HK-2 (cell line): ENCODE data around the gene ICOS.

Experiments used
- DNase-seq: peaks from one replicate; pipeline ENCODE4 v3.0.0-alpha.2; 2018; ENCODE audit not compliant: unreplicated experiment

Gene ICOS, protein sequence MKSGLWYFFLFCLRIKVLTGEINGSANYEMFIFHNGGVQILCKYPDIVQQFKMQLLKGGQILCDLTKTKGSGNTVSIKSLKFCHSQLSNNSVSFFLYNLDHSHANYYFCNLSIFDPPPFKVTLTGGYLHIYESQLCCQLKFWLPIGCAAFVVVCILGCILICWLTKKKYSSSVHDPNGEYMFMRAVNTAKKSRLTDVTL

DNA sequence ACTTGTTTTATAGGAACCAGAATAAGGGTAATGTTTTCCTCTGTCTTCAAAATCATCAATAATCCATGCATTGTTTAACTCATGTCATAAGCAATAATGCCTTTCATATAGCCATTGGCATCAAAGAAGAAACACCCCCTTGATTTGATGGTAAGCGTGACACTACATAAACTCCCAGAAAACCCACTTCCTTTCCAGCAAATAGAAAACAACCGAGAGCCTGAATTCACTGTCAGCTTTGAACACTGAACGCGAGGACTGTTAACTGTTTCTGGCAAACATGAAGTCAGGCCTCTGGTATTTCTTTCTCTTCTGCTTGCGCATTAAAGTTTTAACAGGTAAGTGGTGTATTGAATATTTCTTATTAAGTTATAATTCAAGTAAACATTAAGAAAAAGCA is at the start of gene ICOS:
ICOS (plus strand) TSS at position 229 of the 400 bp plus-strand sequence; CDS start at position 281, 52 bp downstream.
- no peak for DNase-seq

DNA sequence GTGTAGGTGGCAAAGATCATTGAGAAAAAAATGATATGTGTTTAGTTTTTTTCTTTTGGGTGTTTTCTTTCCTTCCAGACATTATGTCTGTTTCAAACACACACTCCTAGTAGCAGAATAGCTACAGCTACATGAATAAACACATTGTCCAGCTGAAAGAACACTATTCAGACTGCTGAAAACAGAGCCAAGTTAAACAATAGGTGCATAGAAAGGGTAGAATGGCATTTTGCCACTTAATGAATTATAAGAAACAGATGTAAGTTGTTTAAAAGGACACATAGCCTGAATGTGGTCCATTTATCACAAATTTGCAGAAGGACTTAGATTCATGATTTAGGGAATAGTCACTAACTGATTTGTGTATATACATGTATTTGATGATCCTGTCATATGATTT is 48.9 kb upstream of the ICOS start:
- DNase-seq: no peak

DNA sequence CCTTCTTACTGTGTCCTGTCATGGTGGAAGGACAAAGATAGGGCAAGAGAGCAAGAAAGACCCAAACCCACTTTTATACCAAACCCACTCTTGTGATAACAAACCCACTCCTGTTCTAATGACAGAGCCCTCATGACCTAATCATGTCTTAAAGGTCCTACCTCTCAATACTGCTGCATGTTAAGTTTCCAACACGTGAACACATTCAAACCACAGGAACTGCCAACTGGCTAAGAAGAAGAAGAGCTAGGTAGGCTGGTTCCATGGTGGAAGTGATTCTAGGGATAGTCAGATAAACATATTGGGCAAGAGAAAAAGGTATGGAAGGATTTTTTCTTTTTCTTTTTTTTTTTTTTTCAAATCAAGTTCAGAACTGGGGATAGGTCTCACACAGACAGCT is 47.0 kb upstream of the ICOS start:
- DNase-seq: no peak

DNA sequence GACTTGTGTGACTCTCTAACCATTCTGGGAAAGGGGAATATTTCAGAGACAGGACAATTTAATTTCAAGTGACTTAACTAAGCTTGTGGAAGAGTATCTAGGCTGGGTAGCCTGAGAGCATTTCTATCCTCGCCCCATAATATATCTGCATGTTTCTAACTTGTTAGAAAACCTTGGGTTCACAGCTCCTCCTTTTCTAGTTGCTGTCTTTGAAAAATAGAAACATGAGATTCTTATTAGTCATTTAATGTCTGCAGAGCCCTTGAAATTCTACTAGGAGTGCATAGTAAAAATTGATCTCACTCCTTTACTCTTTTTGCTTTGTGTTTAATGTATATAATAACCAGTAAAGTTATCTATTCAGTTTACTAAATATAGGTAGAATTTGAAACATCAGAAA is 46.6 kb upstream of the ICOS start:
- DNase-seq: no peak

DNA sequence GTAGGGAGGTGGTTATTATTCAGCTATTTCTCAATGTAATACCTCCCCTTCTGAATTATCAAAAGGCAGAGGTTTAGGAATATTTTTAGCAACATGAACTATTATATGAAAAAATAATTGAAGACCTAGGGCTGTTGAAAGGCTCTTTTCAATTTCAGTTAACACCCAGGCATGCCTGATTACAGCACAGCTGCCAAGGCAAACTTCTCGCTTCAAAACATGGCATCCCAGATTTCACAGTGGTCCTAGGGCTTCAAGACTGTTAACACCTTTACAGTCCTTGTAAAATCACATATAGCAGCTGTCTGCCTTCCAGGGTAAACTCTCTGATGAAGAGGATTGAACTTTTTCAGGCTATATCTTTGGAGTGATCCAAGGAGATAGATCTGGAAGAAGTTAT is 45.8 kb upstream of the ICOS start:
- DNase-seq: no peak

DNA sequence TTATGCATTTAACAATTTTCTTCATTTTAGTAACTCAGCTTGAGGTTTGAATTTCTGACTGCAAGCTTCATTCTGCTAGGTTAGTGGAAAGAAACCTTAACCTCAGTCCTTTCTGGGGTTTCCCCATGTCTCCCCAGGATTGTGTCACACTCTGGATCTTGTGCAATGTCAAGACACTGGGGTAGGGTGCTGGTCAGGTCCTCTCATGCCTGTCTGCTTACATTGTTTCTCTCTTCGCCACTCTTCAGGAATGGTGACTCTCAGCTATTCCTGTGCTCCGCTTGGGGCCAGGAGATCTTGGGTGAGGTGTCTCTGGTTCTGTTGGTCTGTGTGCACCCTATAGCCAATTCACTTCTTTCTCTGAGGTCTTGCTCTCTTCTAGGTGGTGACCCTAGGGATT is 45.1 kb upstream of the ICOS start:
- no peak for DNase-seq

DNA sequence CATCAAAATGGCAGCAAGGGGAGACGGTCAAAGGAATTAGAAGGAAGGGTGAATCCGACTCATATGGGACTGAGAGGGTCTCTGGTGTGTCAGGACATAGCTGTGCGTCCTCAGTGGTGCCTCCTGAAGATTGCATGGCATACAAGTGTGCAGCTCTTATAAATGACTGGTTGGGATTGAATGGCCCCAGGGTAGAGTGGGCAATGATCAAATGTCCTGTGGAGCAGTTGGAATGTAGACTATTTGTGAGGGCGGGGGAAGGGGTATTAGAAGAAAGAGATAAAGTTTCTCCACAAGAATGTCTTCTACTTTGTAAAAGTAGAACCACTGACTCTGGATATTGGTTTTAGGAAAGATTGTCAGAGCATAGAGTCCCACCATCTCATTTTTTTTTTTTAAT is 44.4 kb upstream of the ICOS start:
- no peak for DNase-seq

DNA sequence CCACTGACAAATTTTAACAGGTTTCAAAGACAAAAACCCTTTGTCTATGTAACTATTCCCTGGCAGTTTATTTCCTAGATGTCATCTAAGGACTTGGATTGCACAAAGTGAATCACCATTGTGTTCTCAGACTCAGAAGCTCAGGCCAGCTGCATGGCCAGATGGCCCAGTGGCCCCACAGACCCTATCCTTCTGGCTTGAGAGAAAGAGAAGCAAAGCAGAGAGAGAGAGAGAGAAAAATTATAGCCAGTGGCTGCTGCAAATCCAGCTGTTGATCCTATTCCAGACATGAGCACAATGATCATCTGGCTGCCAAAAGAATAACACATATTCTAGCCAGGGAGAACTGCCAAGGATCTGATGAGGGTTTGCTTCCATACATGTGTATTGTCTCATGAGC is 43.2 kb upstream of the ICOS start:
- DNase-seq: no peak

DNA sequence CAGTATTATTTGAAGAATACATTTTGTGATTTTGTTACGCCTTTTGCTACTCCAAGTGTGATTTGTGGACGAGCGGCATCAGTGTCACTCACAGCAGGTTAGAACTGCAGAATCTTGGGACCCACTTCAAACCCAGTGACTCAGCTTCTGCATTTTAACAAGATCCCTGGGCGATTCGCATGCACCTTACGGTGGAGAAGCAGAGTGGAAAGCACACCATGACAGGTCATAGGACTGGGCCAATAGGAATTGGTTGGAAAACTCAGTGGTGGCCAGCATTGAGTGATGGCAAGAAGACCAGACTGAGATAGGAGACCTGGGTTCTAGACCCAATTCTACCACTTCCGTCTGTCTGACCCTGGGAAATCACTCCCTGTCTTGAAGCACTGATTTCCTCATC is 42.7 kb upstream of the ICOS start:
- DNase-seq: no peak

DNA sequence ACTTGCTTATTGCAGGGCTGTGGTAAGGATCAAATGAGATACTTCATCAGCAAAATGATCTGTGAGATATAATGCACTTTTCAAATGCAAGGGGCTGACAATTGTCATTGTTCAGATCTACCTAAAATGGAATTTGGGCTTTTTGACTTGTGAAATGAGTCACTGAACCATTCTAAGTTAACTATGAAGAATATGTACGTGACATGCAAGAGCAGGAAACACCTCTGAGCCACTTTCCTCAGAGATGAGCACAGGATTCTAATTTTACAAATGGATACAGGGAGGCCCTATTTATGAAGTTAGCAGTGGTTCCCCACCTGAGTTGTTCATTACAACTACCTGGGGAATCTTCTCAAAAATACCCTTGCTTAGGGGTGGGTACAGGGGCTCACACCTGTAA is 42.3 kb upstream of the ICOS start:
- DNase-seq: no peak

DNA sequence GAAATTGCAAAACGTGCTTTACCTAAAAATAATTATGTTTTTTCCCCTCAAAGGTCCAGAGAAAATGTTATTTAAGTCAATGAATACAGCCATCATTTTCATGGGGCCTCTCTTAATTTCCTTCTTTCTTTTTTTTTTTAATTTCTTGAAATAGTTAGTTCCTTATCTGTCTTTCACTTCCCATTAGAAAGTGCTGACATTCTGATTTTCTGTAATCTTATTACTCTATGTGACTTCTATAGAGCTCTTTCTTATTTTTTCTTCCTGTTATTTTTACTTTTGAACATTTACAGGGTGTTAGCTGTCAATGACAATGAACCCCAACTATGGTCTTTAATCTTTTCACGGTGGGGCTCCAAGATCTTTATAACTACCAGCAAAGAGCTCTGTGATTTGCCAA is 39.0 kb upstream of the ICOS start:
- no peak for DNase-seq

DNA sequence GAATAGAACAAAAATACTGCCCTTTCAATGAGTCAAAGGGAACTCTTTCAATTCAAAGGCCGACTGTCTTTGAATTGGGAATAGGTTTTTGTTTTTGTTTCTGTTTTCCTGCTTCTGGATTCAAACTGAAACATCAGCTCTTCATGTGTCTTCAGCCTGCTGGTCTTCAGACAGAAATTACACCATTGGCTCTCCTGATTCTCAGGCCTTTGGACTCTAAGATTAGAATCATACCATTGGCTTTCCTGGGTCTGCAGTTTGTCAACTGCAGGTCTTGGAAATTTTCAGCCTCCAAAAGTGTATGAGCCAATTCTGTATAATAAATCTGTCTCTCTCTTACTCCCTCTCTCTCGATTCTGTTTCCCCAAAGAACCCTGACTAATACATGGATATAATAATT is 37.9 kb upstream of the ICOS start:
- DNase-seq: no peak

DNA sequence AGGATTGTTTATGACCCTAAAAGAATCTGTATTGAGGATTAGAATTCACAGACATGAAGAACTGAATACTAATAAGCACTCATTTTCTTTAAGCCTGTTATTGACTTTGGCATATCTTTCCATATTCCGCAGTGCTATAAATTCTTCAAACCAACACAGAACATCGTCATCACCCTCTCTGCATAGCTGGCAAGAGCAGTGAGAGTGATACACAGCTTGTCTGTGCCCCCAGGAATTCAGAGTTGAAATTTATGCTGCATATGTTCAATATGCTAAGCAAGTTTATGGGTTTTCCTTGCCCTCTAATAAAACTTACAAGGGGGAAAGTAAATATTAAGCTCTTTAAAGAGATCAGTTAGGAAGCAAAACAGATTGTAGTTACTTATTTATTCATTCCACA is 36.3 kb upstream of the ICOS start:
- no peak for DNase-seq

DNA sequence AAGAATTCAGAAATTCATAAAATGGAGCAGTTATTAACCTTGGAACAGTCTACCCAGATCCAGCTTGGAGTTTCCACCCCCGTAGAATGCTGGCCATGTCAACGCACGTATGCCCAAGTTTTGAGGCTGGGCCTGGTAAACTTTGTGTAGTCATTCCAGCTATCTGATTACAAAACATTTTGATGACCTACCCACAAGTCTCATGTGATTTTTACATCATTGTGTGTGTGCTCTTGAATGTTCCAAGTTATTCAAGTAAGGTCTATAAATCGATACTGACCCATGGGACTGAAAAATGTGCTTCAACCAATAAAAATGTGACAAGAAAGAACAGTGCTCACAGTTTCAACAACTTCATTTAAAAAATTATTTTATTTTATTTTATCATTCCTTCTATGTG is 32.5 kb upstream of the ICOS start:
- DNase-seq: no peak

DNA sequence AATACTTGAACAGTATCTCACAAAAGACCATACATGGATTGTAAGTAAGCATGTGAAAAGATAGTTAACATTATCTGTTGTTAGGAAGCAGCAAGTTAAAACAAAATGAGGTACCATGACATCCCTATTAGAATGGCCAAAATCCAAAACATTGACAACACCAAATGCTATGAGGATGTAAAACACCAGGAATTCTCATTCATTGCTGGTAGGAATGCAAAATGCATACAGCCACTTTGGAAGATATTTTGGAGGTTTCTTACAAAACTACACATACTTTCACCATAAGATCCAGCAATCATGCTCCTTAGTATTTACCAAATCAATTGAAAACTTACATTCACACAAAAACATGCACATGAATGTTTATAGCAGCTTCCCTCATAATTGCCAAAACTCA is 30.9 kb upstream of the ICOS start:
- no peak for DNase-seq

DNA sequence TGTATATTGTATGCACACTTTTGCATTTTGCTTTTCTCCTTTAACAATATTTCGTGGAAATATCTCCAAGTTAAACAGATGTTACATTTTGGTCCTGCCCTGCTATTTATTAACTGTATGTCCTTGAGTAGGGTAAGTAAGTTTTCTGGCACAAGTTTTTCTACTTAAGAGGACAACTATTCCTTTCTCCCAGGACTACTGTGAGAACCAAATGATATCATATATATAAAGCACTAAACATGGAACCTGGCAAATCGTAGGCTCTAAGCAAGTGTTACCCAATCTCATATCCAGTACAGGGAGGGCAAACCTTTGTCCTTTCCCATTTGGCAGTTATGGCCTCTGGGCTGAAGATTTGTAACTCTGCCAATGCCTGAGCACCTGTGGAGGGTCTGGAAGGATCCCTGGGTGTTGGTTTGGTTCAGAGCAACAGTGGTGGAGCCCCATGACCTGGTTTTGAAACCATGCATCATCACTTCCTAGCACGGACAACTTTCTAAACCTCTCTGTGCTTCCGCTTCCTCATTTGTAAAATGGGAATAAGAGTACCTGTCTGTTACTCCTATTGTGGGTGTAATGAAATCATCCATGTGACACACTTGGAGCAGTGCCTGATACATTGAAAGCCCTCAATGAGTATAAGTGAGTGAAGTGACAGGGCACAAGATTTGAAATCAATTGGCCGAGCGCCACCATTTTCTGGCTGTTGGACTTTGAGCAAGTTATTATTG is 28.3 kb upstream of the ICOS start:
- DNase-seq: no peak

DNA sequence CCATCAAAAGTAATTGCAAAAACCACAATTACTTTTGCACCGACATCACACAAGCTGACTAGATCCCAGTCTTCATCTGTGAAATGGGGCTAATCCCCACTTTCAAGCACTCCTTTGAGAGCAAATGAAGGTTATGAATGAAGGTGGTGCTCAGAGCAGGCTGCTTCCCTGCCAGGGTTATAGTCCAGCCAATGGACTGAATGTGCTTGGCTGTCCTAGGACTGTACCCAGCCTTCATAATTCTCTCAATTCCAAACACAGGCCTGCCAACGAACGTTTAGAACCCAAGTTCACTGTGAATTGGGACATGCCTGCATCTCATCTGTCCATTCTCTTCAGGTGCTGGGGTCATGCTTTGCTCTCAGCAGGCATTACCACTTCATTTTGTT is 27.8 kb upstream of the ICOS start:
- DNase-seq: no peak

DNA sequence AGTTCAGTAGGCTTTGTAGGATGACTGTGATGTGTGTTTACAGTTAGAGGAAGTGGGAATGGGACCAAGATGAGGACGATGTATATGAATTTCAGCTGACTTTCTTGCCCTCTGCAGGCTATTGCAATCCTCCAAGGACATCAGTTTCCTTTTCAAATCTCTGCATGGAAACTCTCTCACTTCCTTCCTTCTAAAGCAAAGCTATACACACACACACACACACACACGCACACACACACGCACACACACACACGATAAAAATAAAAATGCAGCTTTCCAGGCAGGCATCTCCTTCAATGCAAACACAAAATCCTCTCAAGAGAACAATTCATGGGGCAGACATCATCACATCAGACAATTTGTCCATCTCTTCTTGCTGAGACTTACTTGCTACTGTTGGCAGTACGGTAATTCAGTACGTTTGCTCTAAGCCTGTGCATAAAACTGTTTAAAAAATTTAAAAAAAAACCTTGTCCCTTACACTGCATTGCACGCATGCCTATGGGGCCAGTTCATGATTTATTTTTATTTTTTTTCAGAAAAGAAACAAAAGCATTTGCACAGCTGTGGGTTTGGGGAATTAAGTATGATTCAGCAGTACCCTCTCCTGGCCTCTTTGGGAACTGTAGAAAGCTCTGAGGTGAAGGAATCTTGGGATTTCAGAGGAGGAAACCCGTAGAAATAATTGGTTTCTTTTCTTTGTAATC is 27.1 kb upstream of the ICOS start:
- no peak for DNase-seq

DNA sequence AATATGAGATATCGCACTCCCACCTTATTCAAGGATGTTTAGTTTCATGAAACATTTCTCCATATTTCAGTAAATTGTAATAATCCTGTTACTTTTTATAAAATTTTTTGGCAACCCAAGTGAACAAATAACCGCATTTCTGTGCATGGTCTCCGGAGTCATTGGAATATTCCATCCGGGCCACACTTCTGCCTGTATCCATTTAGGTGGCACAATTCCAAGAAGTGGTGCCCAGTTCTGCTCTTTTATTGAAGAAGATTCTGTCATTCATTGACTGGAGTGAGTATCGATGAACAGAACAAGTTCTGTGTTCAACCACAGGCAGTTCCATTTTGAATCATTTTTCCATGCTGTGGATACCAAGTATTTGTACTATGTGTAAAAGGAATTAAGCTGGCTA is 26.6 kb upstream of the ICOS start:
- DNase-seq: no peak

DNA sequence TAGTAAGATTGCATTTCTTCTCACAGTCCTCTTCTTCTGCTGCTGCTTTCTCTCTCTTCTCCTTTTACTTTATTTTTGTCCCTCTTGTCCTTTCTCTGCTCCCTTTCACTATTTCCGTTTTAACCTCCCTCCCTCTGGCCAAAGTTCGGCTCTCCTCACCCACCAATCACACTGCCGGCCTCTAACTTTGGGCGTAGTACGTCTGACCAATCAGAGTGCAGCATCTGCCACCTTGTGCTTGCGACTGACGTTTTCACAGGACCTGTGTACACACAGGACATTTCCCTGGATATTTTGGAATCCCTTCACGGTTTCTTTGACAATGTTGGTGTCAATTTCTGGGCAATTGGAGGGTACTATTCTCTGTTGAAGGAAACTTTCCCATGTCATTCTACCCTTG is 22.6 kb upstream of the ICOS start:
- DNase-seq: no peak

DNA sequence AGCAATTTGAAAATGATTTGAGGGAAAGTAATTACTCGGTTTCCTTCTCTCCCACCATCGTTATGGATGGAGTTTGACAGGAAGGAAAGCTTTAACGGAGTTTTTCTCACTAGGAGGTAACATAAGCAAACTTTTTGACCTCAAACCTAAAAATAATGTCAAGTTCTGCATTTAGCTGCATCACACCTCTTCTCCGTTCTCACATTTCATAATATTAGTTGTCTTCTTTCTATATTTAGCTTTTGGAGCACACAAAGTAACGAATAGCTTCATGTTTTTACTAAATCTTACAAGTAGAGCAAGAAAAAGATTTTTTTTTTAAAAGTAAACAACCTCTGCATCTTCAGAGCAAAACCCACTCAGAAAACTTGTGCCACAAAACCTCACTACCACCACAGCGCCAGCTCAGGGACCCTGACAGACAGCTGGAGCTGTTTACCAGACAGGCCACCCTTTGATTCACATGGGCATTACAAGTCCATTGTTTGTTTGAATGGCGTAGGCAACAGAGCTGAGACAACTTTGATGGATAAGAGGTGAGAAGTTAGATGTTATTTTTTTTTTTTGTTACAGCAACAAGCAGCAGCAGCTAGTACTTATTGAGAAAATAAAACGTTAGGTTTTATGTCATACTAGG is 21.9 kb upstream of the ICOS start:
- DNase-seq: no peak

DNA sequence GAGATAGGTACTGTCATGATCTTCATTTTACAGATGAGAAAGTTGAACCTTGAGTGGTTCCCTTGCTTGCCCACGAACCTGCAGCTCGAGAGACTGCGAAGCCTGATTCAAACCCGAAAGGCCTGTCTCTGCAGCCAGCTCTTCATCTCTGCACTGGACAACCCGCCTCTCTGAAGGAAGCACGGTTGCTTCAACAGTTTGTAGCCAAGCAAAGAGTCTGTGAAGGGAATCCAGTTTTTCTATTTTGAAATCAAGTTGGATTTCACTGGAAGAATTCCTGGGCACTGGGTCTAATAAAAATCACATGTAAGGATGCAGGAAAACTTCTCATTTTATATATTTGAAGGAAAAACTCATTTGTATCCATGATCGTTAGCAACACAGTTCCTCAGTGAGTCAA is 21.3 kb upstream of the ICOS start:
- no peak for DNase-seq

DNA sequence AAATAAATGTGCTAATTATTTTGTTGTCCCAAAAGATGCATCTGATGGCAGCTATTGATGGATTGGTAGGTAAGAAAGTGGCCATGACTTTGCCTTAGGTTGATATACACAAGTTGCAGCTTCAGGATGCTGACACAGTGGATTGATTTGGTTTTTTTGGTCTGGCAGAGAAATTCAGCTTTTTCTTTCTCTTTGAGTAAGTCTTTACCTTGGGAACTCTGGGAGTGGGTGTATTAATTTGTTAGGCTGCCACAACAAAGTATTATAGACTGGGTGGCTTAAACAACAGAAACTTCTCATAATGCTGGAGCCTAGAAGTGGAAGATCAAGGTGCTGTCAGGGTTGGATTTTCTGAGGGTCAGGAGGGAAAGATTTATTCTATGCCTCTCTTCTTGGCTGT is 19.8 kb upstream of the ICOS start:
- no peak for DNase-seq
